GM12878 (cell line): Measurements from ENCODE around the gene C6orf15. TPM values are rescaled to one million over a fixed set of nuclear protein-coding genes. Genes with fewer than 3 reads are reported as not detected.

Experiments
- ATAC-seq: fragments of 200-7000 bp; cut with Tn5 transposase; 3 replicates; pipeline ENCODE4 v1.9.1; 2020; ENCODE audit warnings: mild to moderate bottlenecking, moderate library complexity
- BruUV-seq: library from RNA; stranded (reverse); fragments of 400-500 nt; replicated peaks from 2 replicates; lab custom pipeline; 2021; lab: Mats Ljungman, UMichigan
- CTCF ChIA-PET: fragments of 300-600 bp; sonication (Branson Sonifier 250); formaldehyde crosslinking; extraction: SDS; loops from one replicate; lab custom pipeline; 2021; ENCODE audit warnings: inconsistent platforms; lab: Yijun Ruan, JAX
- POLR2A ChIA-PET: fragments of 350-600 bp; formaldehyde crosslinking; extraction: SDS; loops from one replicate; lab custom pipeline; 2021; ENCODE audit warnings: inconsistent platforms; lab: Charles Lee
- RAD21 ChIA-PET: fragments of 300-600 bp; sonication (Branson Sonifier 250); formaldehyde crosslinking; loops from one replicate; lab custom pipeline; 2023; ENCODE audit warnings: antibody characterized with exemption; ENCODE audit not compliant: unreplicated experiment; lab: Charles Lee
- SMC1A ChIA-PET: fragments of 300-600 bp; sonication (Branson Sonifier 250); formaldehyde crosslinking; loops from one replicate; lab custom pipeline; 2023; ENCODE audit not compliant: unreplicated experiment, uncharacterized antibody; lab: Charles Lee
- DNase-seq: peaks from one replicate; pipeline ENCODE4 v3.0.0-alpha.2; 2011; ENCODE audit warnings: low read depth, low spot score
- FAIRE-seq: peaks from 3 replicates; lab custom pipeline; 2011; peaks lifted over from hg19 to GRCh38; lab: Jason Lieb, UNC
- H2AFZ ChIP-seq: 2 replicates; pipeline ENCODE4 v1.6.0; 2011; ENCODE audit warnings: low read depth, low read length, control low read depth; ENCODE audit not compliant: control insufficient read depth
- H3K27ac ChIP-seq: 2 replicates; pipeline ENCODE4 v1.5.1; 2011; ENCODE audit warnings: control low read depth; ENCODE audit not compliant: control insufficient read depth, insufficient read depth
- H3K27me3 ChIP-seq, 2 experiments: replicated peaks in 1 of 2; 2 replicates each; pipeline versions ENCODE4 v1.6.0 to v1.6.1; 2011; ENCODE audit warnings: low read length in 1 of 2; ENCODE audit not compliant: control insufficient read depth in 2 of 2, insufficient read depth in 2 of 2
- H3K36me3 ChIP-seq, 2 experiments: 2 replicates each; pipeline ENCODE4 v1.5.1; 2011; ENCODE audit warnings: low read length in 1 of 2; ENCODE audit not compliant: control insufficient read depth in 2 of 2, insufficient read depth in 2 of 2
- H3K4me1 ChIP-seq: 2 replicates; pipeline ENCODE4 v1.6.1; 2011; ENCODE audit warnings: mild to moderate bottlenecking, low read length, moderate library complexity, mixed read lengths; ENCODE audit not compliant: control insufficient read depth, insufficient read depth
- H3K4me2 ChIP-seq: 2 replicates; pipeline ENCODE4 v1.6.0; 2011; ENCODE audit warnings: control low read depth; ENCODE audit not compliant: control insufficient read depth, insufficient read depth
- H3K4me3 ChIP-seq: fragments of 200-600 bp; sonication (generic); 2 replicates; pipeline ENCODE4 v1.5.1; 2016
- H3K79me2 ChIP-seq: 2 replicates; pipeline ENCODE4 v1.6.0; 2011; ENCODE audit warnings: low read length; ENCODE audit not compliant: control insufficient read depth, insufficient read depth
- H3K9ac ChIP-seq: 2 replicates; pipeline ENCODE4 v1.8.0; 2011; ENCODE audit warnings: low read length, control low read depth, mixed read lengths; ENCODE audit not compliant: control insufficient read depth, insufficient read depth
- H3K9me3 ChIP-seq: replicated peaks from 3 replicates; pipeline ENCODE4 v1.5.1; 2011; ENCODE audit warnings: mild to moderate bottlenecking, low read length; ENCODE audit not compliant: control insufficient read depth, insufficient read depth
- H4K20me1 ChIP-seq: 2 replicates; pipeline ENCODE4 v1.6.0; 2011; ENCODE audit not compliant: control insufficient read depth, insufficient read depth
- HDAC2 ChIP-seq: fragments of 200-600 bp; sonication (generic); IDR thresholded peaks from 2 replicates; pipeline ENCODE4 v1.6.1; 2017
- MTA3 ChIP-seq: IDR thresholded peaks from 2 replicates; pipeline ENCODE4 v1.6.1; 2012; ENCODE audit warnings: low read length, inconsistent platforms, borderline replicate concordance
- WGBS: methylation state at CpG from one replicate; pipeline ENCODE4 v1.1.6; 2016; ENCODE audit warnings: low lambda C conversion rate; ENCODE audit not compliant: insufficient replicate concordance, insufficient coverage; ENCODE audit errors: missing lambda C conversion rate; 5-methylcytosine and 5-hydroxymethylcytosine counted together
- in situ Hi-C: fragments of 300-500 bp; cut with MboI; formaldehyde crosslinking; loops from 9 replicates; pipeline ENCODE4 v1.14.3; 2018; ENCODE audit warnings: mixed read lengths
- intact Hi-C: fragments of 100-400 bp; cut with micrococcal nuclease; formaldehyde crosslinking; loops from one replicate; pipeline ENCODE4 v1.14.2; 2022; ENCODE audit not compliant: unreplicated experiment
- polyA plus RNA-seq, 11 experiments: library from polyadenylated mRNA; depleted of rRNA in 4 of 11; unstranded in 6 of 11; stranded (reverse) in 5 of 11; fragments of >200 nt; fragmentation: Nextera tagmentation in 4 of 11; fragmentation: Illumina TruSeq in 1 of 11; extraction: Ambion mirVana in 4 of 11; extraction: Trizol in 1 of 11; gene quantifications; 1 replicate in 1 of 11; 2 replicates in 10 of 11; pipeline versions ENCODE4 v1.2.1 to v1.2.3, GENCODE V29; 2011 to 2016; ENCODE audit warnings: inconsistent platforms in 2 of 11, missing spikeins in 2 of 11, low read depth in 1 of 11
- total RNA-seq, 4 experiments: library from RNA; depleted of rRNA in 3 of 4; stranded (reverse); fragments of >200 nt in 3 of 4; fragmentation: Illumina TruSeq in 1 of 4; extraction: Trizol in 1 of 4; gene quantifications; 2 replicates each; pipeline versions ENCODE4 v1.2.1 to v1.2.3, GENCODE V29; 2013 to 2021
- TF ChIP-seq, protein P1 (sequence below): IDR thresholded peaks from 2 replicates; pipeline ENCODE4 v1.6.1; 2012; ENCODE audit warnings: improper control_type of control experiment, low read depth, low read length; ENCODE audit not compliant: insufficient replicate concordance
- TF ChIP-seq, protein P2 (sequence below): fragments of 150-350 bp; IDR thresholded peaks from 2 replicates; pipeline ENCODE4 v1.6.1; 2016; ENCODE audit warnings: low read depth, low read length
- TF ChIP-seq, protein P3 (sequence below): fragments of 450-650 bp; formaldehyde crosslinking; IDR thresholded peaks from 2 replicates; pipeline ENCODE4 v1.4.0; 2022; ENCODE audit warnings: mild to moderate bottlenecking, moderate library complexity
- TF ChIP-seq, protein P4 (sequence below): fragments of 450-650 bp; IDR thresholded peaks from 2 replicates; pipeline ENCODE4 v1.6.1; 2018; ENCODE audit warnings: borderline replicate concordance, mild to moderate bottlenecking; ENCODE audit not compliant: partially characterized antibody

Gene C6orf15
- total and polyA plus RNA-seq, 10 of the 15 experiments (the other 5 are each of a cell fraction or from before 2014, with no cell fraction given) = not detected

DNA sequence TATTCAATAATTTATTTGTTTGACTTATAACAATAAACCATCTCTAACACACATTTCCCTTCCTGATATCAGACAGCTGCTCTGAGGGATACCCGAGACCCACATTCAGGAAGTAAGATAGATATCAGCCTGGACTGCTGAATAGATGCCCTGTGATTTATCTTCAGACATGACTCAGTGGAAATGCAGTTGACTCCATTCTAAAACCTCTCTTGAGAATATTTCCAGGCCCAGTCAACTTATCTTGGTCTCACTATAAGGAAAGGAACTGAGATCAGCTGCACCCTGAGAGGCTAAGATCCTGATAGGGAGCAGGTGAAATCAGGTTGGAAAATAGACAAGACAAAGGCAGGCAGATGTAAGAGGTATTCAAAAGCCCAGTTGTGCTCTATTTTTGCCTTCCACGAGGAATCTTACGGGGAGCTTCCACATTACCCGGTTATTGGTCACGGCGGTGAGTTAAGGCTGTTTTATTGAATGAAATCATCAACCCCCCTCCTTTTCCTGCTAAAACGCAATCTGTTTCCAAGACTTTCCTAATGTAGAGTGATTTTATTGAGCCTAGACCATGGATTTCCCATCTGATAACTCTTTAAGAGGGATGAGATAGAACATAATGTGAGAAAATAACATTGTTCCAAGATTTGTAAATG, 25.5 kb downstream of the C6orf15 start:
- H3K9ac ChIP-seq = no peak overlapping the region
- no peak for FAIRE-seq
- no peaks in the 10 kb centered on the region for H3K79me2 ChIP-seq
- no peak overlapping the region for H2AFZ ChIP-seq
- H3K27ac ChIP-seq = no peak overlapping the region
- ChIA-PET POLR2A (interaction anchor here (0.8 kb wide), 1 partner anchor 131 kb away, joined by 3 read pairs; no protein-coding TSS in a partner anchor), CTCF (interaction anchor here (0.6 to 3.3 kb wide), 75 partner anchors 8 to 868 kb away, joined by 3 to 57 read pairs (median 4); partner anchors contain the start of genes DDR1, DHX16, PSORS1C1 and TCF19), RAD21 (interaction anchor here (0.6 to 2.6 kb wide), 29 partner anchors 9 to 676 kb away, joined by 3 to 52 read pairs (median 4); partner anchors contain the start of genes MDC1 and VARS2), SMC1A (interaction anchor here (0.6 to 2.0 kb wide), 38 partner anchors 9 to 603 kb away, joined by 3 to 33 read pairs (median 4); partner anchors contain the start of gene VARS2)
- no peak overlapping the region for H3K4me2 ChIP-seq
- intact Hi-C loops (loop anchor here (1.0 to 10.0 kb wide), 4 partner anchors 259 to 602 kb away; partner anchors contain the start of gene HLA-E), in situ Hi-C loops (no loop called here)
- H4K20me1 ChIP-seq = no peaks in the 10 kb centered on the region
- no peaks in the 10 kb centered on the region for H3K4me1 ChIP-seq
- no peaks in the 10 kb centered on the region; a peak in 1 of 4 replicates for H3K27me3 ChIP-seq
- 24% methylated on average over 7 of the region's 7 CpGs for WGBS
- H3K4me3 ChIP-seq = no peak overlapping the region
- H3K9me3 ChIP-seq = no peaks in the 10 kb centered on the region
- no peak for DNase-seq
- no peaks in the 10 kb centered on the region for H3K36me3 ChIP-seq
- ATAC-seq = no peak
- BruUV-seq = no TSS peak
- TF ChIP-seq, protein P1, sequence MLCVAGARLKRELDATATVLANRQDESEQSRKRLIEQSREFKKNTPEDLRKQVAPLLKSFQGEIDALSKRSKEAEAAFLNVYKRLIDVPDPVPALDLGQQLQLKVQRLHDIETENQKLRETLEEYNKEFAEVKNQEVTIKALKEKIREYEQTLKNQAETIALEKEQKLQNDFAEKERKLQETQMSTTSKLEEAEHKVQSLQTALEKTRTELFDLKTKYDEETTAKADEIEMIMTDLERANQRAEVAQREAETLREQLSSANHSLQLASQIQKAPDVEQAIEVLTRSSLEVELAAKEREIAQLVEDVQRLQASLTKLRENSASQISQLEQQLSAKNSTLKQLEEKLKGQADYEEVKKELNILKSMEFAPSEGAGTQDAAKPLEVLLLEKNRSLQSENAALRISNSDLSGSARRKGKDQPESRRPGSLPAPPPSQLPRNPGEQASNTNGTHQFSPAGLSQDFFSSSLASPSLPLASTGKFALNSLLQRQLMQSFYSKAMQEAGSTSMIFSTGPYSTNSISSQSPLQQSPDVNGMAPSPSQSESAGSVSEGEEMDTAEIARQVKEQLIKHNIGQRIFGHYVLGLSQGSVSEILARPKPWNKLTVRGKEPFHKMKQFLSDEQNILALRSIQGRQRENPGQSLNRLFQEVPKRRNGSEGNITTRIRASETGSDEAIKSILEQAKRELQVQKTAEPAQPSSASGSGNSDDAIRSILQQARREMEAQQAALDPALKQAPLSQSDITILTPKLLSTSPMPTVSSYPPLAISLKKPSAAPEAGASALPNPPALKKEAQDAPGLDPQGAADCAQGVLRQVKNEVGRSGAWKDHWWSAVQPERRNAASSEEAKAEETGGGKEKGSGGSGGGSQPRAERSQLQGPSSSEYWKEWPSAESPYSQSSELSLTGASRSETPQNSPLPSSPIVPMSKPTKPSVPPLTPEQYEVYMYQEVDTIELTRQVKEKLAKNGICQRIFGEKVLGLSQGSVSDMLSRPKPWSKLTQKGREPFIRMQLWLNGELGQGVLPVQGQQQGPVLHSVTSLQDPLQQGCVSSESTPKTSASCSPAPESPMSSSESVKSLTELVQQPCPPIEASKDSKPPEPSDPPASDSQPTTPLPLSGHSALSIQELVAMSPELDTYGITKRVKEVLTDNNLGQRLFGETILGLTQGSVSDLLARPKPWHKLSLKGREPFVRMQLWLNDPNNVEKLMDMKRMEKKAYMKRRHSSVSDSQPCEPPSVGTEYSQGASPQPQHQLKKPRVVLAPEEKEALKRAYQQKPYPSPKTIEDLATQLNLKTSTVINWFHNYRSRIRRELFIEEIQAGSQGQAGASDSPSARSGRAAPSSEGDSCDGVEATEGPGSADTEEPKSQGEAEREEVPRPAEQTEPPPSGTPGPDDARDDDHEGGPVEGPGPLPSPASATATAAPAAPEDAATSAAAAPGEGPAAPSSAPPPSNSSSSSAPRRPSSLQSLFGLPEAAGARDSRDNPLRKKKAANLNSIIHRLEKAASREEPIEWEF = no peak
- TF ChIP-seq, protein P2, sequence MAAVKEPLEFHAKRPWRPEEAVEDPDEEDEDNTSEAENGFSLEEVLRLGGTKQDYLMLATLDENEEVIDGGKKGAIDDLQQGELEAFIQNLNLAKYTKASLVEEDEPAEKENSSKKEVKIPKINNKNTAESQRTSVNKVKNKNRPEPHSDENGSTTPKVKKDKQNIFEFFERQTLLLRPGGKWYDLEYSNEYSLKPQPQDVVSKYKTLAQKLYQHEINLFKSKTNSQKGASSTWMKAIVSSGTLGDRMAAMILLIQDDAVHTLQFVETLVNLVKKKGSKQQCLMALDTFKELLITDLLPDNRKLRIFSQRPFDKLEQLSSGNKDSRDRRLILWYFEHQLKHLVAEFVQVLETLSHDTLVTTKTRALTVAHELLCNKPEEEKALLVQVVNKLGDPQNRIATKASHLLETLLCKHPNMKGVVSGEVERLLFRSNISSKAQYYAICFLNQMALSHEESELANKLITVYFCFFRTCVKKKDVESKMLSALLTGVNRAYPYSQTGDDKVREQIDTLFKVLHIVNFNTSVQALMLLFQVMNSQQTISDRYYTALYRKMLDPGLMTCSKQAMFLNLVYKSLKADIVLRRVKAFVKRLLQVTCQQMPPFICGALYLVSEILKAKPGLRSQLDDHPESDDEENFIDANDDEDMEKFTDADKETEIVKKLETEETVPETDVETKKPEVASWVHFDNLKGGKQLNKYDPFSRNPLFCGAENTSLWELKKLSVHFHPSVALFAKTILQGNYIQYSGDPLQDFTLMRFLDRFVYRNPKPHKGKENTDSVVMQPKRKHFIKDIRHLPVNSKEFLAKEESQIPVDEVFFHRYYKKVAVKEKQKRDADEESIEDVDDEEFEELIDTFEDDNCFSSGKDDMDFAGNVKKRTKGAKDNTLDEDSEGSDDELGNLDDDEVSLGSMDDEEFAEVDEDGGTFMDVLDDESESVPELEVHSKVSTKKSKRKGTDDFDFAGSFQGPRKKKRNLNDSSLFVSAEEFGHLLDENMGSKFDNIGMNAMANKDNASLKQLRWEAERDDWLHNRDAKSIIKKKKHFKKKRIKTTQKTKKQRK = no peak
- TF ChIP-seq, protein P3, sequence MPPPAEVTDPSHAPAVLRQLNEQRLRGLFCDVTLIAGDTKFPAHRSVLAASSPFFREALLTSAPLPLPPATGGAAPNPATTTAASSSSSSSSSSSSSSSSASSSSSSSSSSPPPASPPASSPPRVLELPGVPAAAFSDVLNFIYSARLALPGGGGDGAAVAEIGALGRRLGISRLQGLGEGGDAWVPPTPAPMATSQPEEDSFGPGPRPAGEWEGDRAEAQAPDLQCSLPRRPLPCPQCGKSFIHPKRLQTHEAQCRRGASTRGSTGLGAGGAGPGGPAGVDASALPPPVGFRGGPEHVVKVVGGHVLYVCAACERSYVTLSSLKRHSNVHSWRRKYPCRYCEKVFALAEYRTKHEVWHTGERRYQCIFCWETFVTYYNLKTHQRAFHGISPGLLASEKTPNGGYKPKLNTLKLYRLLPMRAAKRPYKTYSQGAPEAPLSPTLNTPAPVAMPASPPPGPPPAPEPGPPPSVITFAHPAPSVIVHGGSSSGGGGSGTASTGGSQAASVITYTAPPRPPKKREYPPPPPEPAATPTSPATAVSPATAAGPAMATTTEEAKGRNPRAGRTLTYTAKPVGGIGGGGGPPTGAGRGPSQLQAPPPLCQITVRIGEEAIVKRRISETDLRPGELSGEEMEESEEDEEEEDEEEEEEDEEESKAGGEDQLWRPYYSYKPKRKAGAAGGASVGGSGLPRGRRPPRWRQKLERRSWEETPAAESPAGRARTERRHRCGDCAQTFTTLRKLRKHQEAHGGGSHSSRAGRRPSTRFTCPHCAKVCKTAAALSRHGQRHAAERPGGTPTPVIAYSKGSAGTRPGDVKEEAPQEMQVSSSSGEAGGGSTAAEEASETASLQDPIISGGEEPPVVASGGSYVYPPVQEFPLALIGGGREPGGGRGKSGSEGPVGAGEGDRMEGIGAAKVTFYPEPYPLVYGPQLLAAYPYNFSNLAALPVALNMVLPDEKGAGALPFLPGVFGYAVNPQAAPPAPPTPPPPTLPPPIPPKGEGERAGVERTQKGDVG = no peak
- no peak for TF ChIP-seq MTA3
- TF ChIP-seq, protein P4, sequence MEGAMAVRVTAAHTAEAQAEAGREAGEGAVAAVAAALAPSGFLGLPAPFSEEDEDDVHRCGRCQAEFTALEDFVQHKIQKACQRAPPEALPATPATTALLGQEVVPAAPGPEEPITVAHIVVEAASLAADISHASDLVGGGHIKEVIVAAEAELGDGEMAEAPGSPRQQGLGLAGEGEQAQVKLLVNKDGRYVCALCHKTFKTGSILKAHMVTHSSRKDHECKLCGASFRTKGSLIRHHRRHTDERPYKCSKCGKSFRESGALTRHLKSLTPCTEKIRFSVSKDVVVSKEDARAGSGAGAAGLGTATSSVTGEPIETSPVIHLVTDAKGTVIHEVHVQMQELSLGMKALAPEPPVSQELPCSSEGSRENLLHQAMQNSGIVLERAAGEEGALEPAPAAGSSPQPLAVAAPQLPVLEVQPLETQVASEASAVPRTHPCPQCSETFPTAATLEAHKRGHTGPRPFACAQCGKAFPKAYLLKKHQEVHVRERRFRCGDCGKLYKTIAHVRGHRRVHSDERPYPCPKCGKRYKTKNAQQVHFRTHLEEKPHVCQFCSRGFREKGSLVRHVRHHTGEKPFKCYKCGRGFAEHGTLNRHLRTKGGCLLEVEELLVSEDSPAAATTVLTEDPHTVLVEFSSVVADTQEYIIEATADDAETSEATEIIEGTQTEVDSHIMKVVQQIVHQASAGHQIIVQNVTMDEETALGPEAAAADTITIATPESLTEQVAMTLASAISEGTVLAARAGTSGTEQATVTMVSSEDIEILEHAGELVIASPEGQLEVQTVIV = no peak
- TF ChIP-seq HDAC2 = no peak
